ENCODE results near the gene RPE. TPM values are rescaled to one million over a fixed set of nuclear protein-coding genes. Genes with fewer than 3 reads are reported as not detected.

RPE gene
- total RNA-seq, 1 experiment from 2014 or later = 67.6 TPM

- CTCF ChIA-PET = no interaction called here
- Histone ChIP-seq H4K20me1 (ENCODE audit: insufficient read depth) (peaks cover 26% of the 10 kb centered on the region; the same call in 1 of the 2 replicates), H3K79me2 (ENCODE audit: insufficient read depth, low read length) (peaks cover 60% of the 10 kb centered on the region), H3K36me3 (ENCODE audit: control insufficient read depth in 1 of 2, insufficient read depth in 2 of 2, low read length in 2 of 2) (peaks cover 0 to 6% of the 10 kb centered on the region in 2 experiments; a peak in 3 of 4 replicates), H3K4me2 (ENCODE audit: low read length) (peak overlapping the region; percentile 85), H3K4me1 (ENCODE audit: control insufficient read depth in 1 of 2, insufficient read depth in 2 of 2, low read length in 2 of 2) (peaks cover 4 to 19% of the 10 kb centered on the region in 2 experiments; a peak in 3 of 4 replicates), H2AFZ (ENCODE audit: low read depth, low read length, poor library complexity, severe bottlenecking) (no peak overlapping the region), H3K4me3 (replicated peaks in 1 of 2; ENCODE audit: low read depth in 1 of 2, low read length in 2 of 2) (peak overlapping the region; percentile 73 to 80), H3K9ac (ENCODE audit: low read length) (peak overlapping the region; percentile 92), H3K27ac (ENCODE audit: low read depth, low read length) (peak overlapping the region; percentile 66; the same call in 1 of the 2 replicates), H3K9me2 (ENCODE audit: insufficient read depth) (no peaks in the 10 kb centered on the region), H3K9me3 (ENCODE audit: control insufficient read depth in 1 of 2, insufficient read depth in 1 of 2, low read depth in 1 of 2, low read length in 2 of 2) (no peaks in the 10 kb centered on the region), H3K27me3 (ENCODE audit: insufficient read depth, low read length) (no peaks in the 10 kb centered on the region)
- intact Hi-C loops (cut with micrococcal nuclease) = loop anchor here (5.0 kb wide), 1 partner anchor 169 kb away; the partner anchor contains the start of gene KANSL1L
- DNase-seq (ENCODE audit: low read depth, low spot score) = no peak
- no peak for ATAC-seq
- RAD21 ChIA-PET (ENCODE audit: low non-redundant PET in 1 of 2, low total read pairs in 2 of 2, uncharacterized antibody in 2 of 2, unreplicated experiment in 2 of 2) = no interaction called here
- POLR2A ChIA-PET = no interaction called here
- no peak for TF ChIP-seq FOSL1 (IDR thresholded peaks at IDR 0.05; ENCODE audit: low read depth)
- TF ChIP-seq, protein P1, sequence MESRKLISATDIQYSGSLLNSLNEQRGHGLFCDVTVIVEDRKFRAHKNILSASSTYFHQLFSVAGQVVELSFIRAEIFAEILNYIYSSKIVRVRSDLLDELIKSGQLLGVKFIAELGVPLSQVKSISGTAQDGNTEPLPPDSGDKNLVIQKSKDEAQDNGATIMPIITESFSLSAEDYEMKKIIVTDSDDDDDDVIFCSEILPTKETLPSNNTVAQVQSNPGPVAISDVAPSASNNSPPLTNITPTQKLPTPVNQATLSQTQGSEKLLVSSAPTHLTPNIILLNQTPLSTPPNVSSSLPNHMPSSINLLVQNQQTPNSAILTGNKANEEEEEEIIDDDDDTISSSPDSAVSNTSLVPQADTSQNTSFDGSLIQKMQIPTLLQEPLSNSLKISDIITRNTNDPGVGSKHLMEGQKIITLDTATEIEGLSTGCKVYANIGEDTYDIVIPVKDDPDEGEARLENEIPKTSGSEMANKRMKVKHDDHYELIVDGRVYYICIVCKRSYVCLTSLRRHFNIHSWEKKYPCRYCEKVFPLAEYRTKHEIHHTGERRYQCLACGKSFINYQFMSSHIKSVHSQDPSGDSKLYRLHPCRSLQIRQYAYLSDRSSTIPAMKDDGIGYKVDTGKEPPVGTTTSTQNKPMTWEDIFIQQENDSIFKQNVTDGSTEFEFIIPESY (IDR thresholded peaks at IDR 0.05; ENCODE audit: extremely low read depth, insufficient replicate concordance, low read length) = no peak
- TF ChIP-seq, protein P2, sequence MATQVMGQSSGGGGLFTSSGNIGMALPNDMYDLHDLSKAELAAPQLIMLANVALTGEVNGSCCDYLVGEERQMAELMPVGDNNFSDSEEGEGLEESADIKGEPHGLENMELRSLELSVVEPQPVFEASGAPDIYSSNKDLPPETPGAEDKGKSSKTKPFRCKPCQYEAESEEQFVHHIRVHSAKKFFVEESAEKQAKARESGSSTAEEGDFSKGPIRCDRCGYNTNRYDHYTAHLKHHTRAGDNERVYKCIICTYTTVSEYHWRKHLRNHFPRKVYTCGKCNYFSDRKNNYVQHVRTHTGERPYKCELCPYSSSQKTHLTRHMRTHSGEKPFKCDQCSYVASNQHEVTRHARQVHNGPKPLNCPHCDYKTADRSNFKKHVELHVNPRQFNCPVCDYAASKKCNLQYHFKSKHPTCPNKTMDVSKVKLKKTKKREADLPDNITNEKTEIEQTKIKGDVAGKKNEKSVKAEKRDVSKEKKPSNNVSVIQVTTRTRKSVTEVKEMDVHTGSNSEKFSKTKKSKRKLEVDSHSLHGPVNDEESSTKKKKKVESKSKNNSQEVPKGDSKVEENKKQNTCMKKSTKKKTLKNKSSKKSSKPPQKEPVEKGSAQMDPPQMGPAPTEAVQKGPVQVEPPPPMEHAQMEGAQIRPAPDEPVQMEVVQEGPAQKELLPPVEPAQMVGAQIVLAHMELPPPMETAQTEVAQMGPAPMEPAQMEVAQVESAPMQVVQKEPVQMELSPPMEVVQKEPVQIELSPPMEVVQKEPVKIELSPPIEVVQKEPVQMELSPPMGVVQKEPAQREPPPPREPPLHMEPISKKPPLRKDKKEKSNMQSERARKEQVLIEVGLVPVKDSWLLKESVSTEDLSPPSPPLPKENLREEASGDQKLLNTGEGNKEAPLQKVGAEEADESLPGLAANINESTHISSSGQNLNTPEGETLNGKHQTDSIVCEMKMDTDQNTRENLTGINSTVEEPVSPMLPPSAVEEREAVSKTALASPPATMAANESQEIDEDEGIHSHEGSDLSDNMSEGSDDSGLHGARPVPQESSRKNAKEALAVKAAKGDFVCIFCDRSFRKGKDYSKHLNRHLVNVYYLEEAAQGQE (IDR thresholded peaks at IDR 0.05; ENCODE audit: low read depth) = no peak
- TF ChIP-seq POLR2AphosphoS5 (IDR thresholded peaks at IDR 0.05; ENCODE audit: low read depth, low read length) = no peak
- TF ChIP-seq CEBPB (IDR thresholded peaks at IDR 0.05; ENCODE audit: low read depth) = no peak
- no peak for TF ChIP-seq ELF1 (IDR thresholded peaks at IDR 0.05; ENCODE audit: borderline replicate concordance, low read depth)
- no peak for TF ChIP-seq ZFX (IDR thresholded peaks at IDR 0.05)
- no peak for TF ChIP-seq TCF7L2 (IDR thresholded peaks at IDR 0.05; ENCODE audit: borderline replicate concordance, extremely low read depth, insufficient read depth, insufficient read length)
- no peak for TF ChIP-seq EZH2 (IDR thresholded peaks at IDR 0.05)
- TF ChIP-seq, protein P3, sequence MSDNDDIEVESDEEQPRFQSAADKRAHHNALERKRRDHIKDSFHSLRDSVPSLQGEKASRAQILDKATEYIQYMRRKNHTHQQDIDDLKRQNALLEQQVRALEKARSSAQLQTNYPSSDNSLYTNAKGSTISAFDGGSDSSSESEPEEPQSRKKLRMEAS (IDR thresholded peaks at IDR 0.05) = no peak
- no peak for TF ChIP-seq YY1 (IDR thresholded peaks at IDR 0.05; ENCODE audit: extremely low read depth, insufficient replicate concordance, low read depth, low read length)
- no peak for TF ChIP-seq SP1 (IDR thresholded peaks at IDR 0.05; ENCODE audit: low read depth)
- TF ChIP-seq CBX3 (IDR thresholded peaks at IDR 0.05; ENCODE audit: low read depth) = no peak
- no peak for TF ChIP-seq JUND (IDR thresholded peaks at IDR 0.05)
- TF ChIP-seq POLR2A (IDR thresholded peaks at IDR 0.05; ENCODE audit: borderline replicate concordance, extremely low read depth, insufficient read depth, insufficient read length) = no peak
- no peak for TF ChIP-seq EZH2phosphoT487 (IDR thresholded peaks at IDR 0.05; ENCODE audit: borderline replicate concordance)
- TF ChIP-seq SIN3A (IDR thresholded peaks at IDR 0.05; ENCODE audit: low read depth) = no peak
- no TSS peak for BruUV-seq (replicated peaks)
Observed at GRCh38 chr2:210003359-210003758, 921 bp downstream of the RPE start.

Data from HCT116 (cell line).